ENCODE measurements around the gene MIGA2. TPM values are rescaled to one million over a fixed set of nuclear protein-coding genes. Genes with fewer than 3 reads are reported as not detected.
"Not testable (repeated sequence)": the region's sequence is repeated elsewhere in the genome, so short reads cannot be mapped to it uniquely, and the experiment has no call there.

Gene MIGA2
- total and polyA plus RNA-seq, 5 donors from 2014 or later = 6.3 to 48.5 (median 7.8) TPM

DNA sequence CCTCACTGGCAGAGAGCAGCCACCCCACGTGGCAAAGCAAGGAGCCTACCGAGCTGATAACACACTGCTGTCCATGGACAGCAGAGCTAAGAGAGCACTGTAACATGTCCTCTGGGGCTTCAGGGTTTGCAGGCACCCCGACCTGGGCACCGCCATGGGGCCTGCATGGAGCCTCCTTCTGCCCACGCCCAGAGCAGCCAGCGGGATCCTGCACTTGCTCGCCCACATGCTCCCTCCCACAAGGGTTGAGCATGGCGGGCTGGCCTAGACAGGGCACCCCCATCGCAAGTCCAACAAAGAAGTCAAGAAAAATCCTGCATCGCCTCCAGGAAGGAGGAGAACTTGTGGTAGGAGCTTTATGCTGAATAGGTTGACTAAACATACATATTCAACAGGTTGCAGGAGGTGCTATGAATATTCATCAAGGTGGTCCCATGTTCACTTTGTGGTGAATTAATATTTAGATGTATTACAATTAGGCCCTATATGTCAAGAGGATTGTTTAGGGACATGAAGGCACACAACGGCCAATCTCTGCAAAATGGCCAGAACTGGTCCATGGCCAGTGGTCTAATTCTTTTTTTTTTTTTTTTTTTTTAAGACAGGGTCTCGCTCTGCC is 3.8 kb upstream of the MIGA2 start:
- no peak overlapping the region for H3K27ac Mint-ChIP-seq
- no peaks in the 10 kb centered on the region for H3K36me3 Mint-ChIP-seq
- Histone ChIP-seq H3K27me3 (ENCODE audit: control insufficient read depth, insufficient read depth, low read length) (no peaks in the 10 kb centered on the region), H3K4me3 (ENCODE audit: low read depth, low read length) (no peak overlapping the region), H3K9me3 (ENCODE audit: control insufficient read depth in 2 of 2, low read length in 2 of 2) (no peaks in the 10 kb centered on the region), H3K36me3 (ENCODE audit: control insufficient read depth, insufficient read depth, low read length) (no peaks in the 10 kb centered on the region), H3K4me1 (ENCODE audit: control insufficient read depth, insufficient read depth, low read length, poor library complexity, severe bottlenecking) (peaks cover 19% of the 10 kb centered on the region), H3K27ac (ENCODE audit: insufficient read depth, low read length, poor library complexity, severe bottlenecking) (no peak overlapping the region)
- H3K4me3 Mint-ChIP-seq = no peak overlapping the region
- H3K4me1 Mint-ChIP-seq = peaks cover 4 to 23% (median 18%) of the 10 kb centered on the region in 4 donors
- DNase-seq (no peak), ATAC-seq (ENCODE audit: low read depth in 2 of 2) (no peak)
- H3K27me3 Mint-ChIP-seq = no peaks in the 10 kb centered on the region
- H3K9me3 Mint-ChIP-seq = no peaks in the 10 kb centered on the region

DNA sequence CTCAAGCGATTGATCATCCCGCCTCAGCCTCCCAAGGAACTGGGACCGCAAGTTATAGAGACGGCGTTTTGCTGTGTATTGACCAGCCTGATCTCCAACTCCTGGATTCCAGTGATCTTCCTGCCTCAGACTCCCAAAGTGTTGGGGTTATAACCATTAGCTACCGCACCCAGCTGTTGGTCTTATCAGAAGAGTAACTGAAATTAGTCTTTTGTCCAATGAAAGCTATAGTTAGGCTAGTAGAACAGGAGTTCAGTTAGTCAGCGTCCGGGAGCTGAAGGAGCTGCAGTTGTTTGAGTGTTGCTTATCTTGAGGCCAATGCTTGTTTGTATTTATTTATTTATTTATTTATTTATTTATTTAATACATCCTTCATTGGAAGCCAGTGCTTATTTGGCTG is 3.2 kb upstream of the MIGA2 start:
- no peak overlapping the region for H3K27ac Mint-ChIP-seq
- no peak overlapping the region for H3K4me3 Mint-ChIP-seq
- Histone ChIP-seq H3K4me3 (ENCODE audit: low read depth, low read length) (no peak overlapping the region), H3K27ac (ENCODE audit: insufficient read depth, low read length, poor library complexity, severe bottlenecking) (no peak overlapping the region), H3K27me3 (ENCODE audit: control insufficient read depth, insufficient read depth, low read length) (no peaks in the 10 kb centered on the region), H3K4me1 (ENCODE audit: control insufficient read depth, insufficient read depth, low read length, poor library complexity, severe bottlenecking) (peaks cover 22% of the 10 kb centered on the region), H3K36me3 (ENCODE audit: control insufficient read depth, insufficient read depth, low read length) (no peaks in the 10 kb centered on the region), H3K9me3 (ENCODE audit: control insufficient read depth in 2 of 2, low read length in 2 of 2) (no peaks in the 10 kb centered on the region)
- no peaks in the 10 kb centered on the region for H3K9me3 Mint-ChIP-seq
- DNase-seq (no peak), ATAC-seq (ENCODE audit: low read depth in 2 of 2) (no peak)
- H3K4me1 Mint-ChIP-seq = peaks cover 4 to 29% (median 19%) of the 10 kb centered on the region in 4 donors
- no peaks in the 10 kb centered on the region for H3K27me3 Mint-ChIP-seq
- H3K36me3 Mint-ChIP-seq = no peaks in the 10 kb centered on the region

DNA sequence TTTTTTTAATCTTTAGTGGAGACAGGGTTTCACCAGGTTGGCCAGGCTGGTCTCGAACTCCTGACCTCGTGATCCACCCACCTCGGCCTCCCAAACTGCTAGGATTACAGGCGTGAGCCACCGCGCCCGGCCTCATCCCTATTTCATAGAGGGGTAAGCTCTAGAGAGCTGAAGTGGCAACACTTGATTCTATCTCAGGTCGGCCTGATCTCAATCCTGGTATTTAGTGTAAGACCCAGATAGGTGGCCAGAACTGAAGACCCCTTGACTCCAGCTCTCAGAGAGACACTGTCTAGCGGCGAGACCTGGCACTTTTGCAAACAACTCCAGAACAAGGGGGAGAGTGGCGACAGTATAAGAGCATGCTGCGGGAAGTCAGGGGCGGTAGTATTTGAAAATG is 588 bp upstream of the MIGA2 start:
- H3K27me3 Mint-ChIP-seq; DNase-seq; H3K36me3 ChIP-seq (ENCODE audit: control insufficient read depth, insufficient read depth, low read length); H3K9me3 Mint-ChIP-seq; H3K36me3 Mint-ChIP-seq; H3K9me3 ChIP-seq (ENCODE audit: control insufficient read depth in 2 of 2, low read length in 2 of 2); H3K27me3 ChIP-seq (ENCODE audit: control insufficient read depth, insufficient read depth, low read length); ATAC-seq (ENCODE audit: low read depth in 2 of 2): not testable (repeated sequence)
- Mint-ChIP-seq H3K27ac (peak overlapping the region in 2 of 3 donors; percentile 92 to 93), H3K4me3 (peak overlapping the region; percentile 89 to 100 (median 97)), H3K4me1 (peaks cover 4 to 39% (median 18%) of the 10 kb centered on the region in 4 donors)
- peak overlapping the region; percentile 41 for H3K27ac ChIP-seq (ENCODE audit: insufficient read depth, low read length, poor library complexity, severe bottlenecking)
- H3K4me3 ChIP-seq (ENCODE audit: low read depth, low read length) = peak overlapping the region; percentile 66
- peaks cover 22% of the 10 kb centered on the region for H3K4me1 ChIP-seq (ENCODE audit: control insufficient read depth, insufficient read depth, low read length, poor library complexity, severe bottlenecking)

DNA sequence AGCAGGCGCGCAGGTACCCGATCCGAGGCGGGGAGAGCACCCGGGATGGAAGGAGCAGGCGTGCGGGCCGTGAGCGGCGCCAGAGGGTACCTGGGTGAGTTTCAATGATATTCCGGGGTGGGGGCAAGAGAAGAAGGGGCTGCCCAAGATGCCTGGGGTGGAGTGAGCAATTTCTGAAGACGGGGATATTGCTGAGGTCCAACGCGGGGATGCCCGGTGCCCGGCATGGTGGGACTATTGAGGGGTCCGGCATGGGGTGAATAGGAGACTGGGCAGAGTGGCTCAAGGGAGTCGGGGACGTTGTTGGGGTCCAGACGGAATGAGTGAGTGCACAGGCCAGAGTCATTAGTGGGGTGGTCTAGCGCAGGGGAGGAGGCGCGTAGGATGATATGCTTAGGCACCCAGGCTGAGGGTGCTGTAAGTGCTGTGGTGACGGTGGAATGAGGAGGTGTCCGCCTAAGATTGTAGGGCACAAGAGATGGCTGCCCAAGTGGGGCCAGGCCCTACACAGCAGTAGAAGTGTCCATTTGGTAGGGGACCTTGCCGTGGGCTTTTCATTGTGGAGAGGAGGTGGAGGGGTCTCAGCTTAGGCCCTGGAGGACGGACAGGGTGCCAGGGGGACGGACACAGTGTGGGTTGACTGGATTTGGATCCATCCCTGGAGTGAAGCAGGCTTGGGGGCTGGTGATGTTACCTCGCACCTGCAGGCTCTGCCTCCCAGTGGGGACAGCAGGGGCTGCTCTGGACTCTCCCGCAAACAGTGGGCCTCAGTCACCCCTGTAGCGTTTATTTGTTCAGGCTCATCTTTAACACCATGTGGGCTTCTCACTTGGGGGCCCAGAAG is 719 bp downstream of the MIGA2 start:
- peak overlapping the region; percentile 52 for H3K4me3 ChIP-seq (ENCODE audit: low read depth, low read length)
- Mint-ChIP-seq H3K4me3 (peak overlapping the region; percentile 89 to 100 (median 97)), H3K27ac (peak overlapping the region; percentile 91 to 93 (median 92))

DNA sequence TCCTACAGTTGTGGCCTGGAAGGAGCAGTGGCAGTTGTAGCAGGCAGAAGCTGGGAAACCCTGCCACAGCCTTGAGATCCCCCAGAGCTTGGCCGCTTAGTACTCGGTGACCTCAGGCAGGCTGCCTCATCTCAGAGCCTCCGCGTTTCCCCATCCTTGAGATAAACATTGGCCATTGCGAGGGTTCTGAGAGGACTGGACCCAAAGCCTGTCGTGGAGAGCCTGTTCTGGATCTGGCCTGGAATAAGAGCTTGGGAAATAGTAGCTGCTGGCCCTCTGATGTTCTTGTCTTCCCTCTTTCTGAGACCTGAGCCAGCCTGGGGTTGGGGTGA is 1.3 kb downstream of the MIGA2 start:
- Histone ChIP-seq H3K27ac (ENCODE audit: insufficient read depth, low read length, poor library complexity, severe bottlenecking) (no peak overlapping the region), H3K9me3 (ENCODE audit: control insufficient read depth in 2 of 2, low read length in 2 of 2) (no peaks in the 10 kb centered on the region), H3K4me1 (ENCODE audit: control insufficient read depth, insufficient read depth, low read length, poor library complexity, severe bottlenecking) (peaks cover 22% of the 10 kb centered on the region), H3K27me3 (ENCODE audit: control insufficient read depth, insufficient read depth, low read length) (no peaks in the 10 kb centered on the region), H3K4me3 (ENCODE audit: low read depth, low read length) (peak overlapping the region; percentile 52), H3K36me3 (ENCODE audit: control insufficient read depth, insufficient read depth, low read length) (peaks cover 18% of the 10 kb centered on the region)
- no peak for DNase-seq
- no peaks in the 10 kb centered on the region for H3K9me3 Mint-ChIP-seq
- peaks cover 5% of the 10 kb centered on the region for H3K36me3 Mint-ChIP-seq
- H3K4me1 Mint-ChIP-seq = peaks cover 4 to 39% (median 18%) of the 10 kb centered on the region in 4 donors
- H3K27me3 Mint-ChIP-seq = no peaks in the 10 kb centered on the region
- no peak overlapping the region for H3K27ac Mint-ChIP-seq
- H3K4me3 Mint-ChIP-seq = peak overlapping the region in 3 of 4 donors; percentile 89 to 99 (median 95)
- ATAC-seq (ENCODE audit: low read depth in 2 of 2) = no peak

More for the DNA sequence above, 719 bp downstream of the MIGA2 start:
- H3K4me1 ChIP-seq (ENCODE audit: control insufficient read depth, insufficient read depth, low read length, poor library complexity, severe bottlenecking) = peaks cover 22% of the 10 kb centered on the region
- H3K9me3 ChIP-seq (ENCODE audit: control insufficient read depth in 2 of 2, low read length in 2 of 2) = no peaks in the 10 kb centered on the region
- H3K36me3 Mint-ChIP-seq = no peaks in the 10 kb centered on the region
- no peaks in the 10 kb centered on the region for H3K27me3 ChIP-seq (ENCODE audit: control insufficient read depth, insufficient read depth, low read length)
- H3K4me1 Mint-ChIP-seq = peaks cover 4 to 39% (median 18%) of the 10 kb centered on the region in 4 donors
- DNase-seq = no peak
- no peak for ATAC-seq (ENCODE audit: low read depth in 2 of 2)
- no peaks in the 10 kb centered on the region for H3K9me3 Mint-ChIP-seq
- no peaks in the 10 kb centered on the region for H3K27me3 Mint-ChIP-seq
- H3K27ac ChIP-seq (ENCODE audit: insufficient read depth, low read length, poor library complexity, severe bottlenecking) = peak overlapping the region; percentile 60
- H3K36me3 ChIP-seq (ENCODE audit: control insufficient read depth, insufficient read depth, low read length) = peaks cover 12% of the 10 kb centered on the region

DNA sequence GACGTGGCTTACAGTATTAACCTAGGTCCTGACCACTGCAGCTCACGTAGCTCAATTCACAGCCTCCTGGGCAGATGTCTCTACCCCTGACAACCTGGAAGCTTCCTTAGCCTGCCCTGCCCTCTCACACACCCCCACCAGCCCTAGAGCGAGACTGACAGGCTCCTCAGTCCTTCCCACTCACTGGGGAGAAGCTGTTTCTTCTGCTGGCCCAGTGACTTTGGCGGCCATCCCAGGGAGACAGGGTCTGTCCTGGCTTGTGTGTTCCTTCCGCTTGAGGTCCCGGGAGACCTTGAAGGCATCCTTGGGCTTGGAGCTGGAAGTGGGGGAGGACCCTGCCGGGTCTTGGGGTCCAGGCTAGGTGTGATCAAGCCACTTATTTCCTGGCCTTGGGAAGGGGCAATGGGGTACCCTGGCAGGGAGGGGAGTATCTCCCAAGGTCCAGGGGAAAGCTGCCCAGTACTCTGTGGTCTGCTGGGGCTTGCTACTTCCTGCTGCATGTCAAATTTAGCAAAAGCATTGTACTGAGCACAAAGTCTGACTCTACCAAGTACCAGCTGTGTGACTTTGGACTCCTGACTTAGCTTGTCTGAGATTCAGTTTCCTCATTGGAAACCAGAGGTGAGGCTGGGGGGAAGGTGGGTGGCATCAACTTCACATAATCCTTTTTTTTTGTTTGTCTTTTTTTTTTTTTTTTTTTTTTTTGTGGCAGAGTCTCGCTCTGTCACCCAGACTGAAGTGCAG is 1.9 kb downstream of the MIGA2 start:
- Histone ChIP-seq H3K36me3 (ENCODE audit: control insufficient read depth, insufficient read depth, low read length) (peaks cover 21% of the 10 kb centered on the region), H3K4me3 (ENCODE audit: low read depth, low read length) (no peak overlapping the region), H3K27me3 (ENCODE audit: control insufficient read depth, insufficient read depth, low read length) (no peaks in the 10 kb centered on the region), H3K9me3 (ENCODE audit: control insufficient read depth in 2 of 2, low read length in 2 of 2) (no peaks in the 10 kb centered on the region), H3K27ac (ENCODE audit: insufficient read depth, low read length, poor library complexity, severe bottlenecking) (no peak overlapping the region), H3K4me1 (ENCODE audit: control insufficient read depth, insufficient read depth, low read length, poor library complexity, severe bottlenecking) (peaks cover 22% of the 10 kb centered on the region)
- H3K4me1 Mint-ChIP-seq = peaks cover 4 to 39% (median 18%) of the 10 kb centered on the region in 4 donors
- DNase-seq (no peak), ATAC-seq (ENCODE audit: low read depth in 2 of 2) (no peak)
- H3K9me3 Mint-ChIP-seq = no peaks in the 10 kb centered on the region
- H3K36me3 Mint-ChIP-seq = peaks cover 5% of the 10 kb centered on the region
- peak overlapping the region in 1 of 3 donors; percentile 55 for H3K27ac Mint-ChIP-seq
- H3K27me3 Mint-ChIP-seq = no peaks in the 10 kb centered on the region
- H3K4me3 Mint-ChIP-seq = peak overlapping the region; percentile 72 to 99 (median 92)

DNA sequence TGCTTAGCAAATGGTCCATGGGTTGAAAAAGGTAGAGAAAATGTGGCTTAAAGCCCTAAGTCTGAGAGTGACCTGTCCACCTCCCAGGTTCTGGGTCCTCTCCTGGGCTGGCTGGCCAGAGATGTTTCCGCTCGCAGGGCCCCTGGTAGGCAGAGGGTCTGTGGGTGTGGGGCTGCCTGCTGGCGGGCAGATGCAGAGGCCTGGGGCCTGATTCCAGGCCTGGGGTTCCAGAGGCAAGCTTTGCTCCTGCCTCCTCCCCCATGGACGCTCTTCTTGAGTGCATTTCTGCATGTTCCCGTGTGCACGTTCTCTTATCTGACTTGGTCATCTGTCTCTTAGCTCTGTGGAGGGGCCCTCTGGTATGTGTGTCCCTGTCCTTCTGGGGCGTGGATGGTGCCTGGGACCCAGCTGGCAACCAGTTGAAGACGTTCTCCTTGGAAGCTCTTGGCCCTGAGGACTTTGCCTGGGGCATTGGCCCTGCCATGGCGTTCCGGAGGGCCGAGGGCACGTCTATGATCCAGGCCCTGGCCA is 3.8 kb downstream of the MIGA2 start:
- H3K27me3 Mint-ChIP-seq = no peaks in the 10 kb centered on the region
- peaks cover 22% of the 10 kb centered on the region for H3K4me1 ChIP-seq (ENCODE audit: control insufficient read depth, insufficient read depth, low read length, poor library complexity, severe bottlenecking)
- peak overlapping the region in 2 of 4 donors; percentile 38 to 75 for H3K4me3 Mint-ChIP-seq
- peaks cover 9% of the 10 kb centered on the region for H3K36me3 Mint-ChIP-seq
- H3K27me3 ChIP-seq (ENCODE audit: control insufficient read depth, insufficient read depth, low read length) = no peaks in the 10 kb centered on the region
- no peak overlapping the region for H3K4me3 ChIP-seq (ENCODE audit: low read depth, low read length)
- no peak overlapping the region for H3K27ac ChIP-seq (ENCODE audit: insufficient read depth, low read length, poor library complexity, severe bottlenecking)
- peaks cover 8 to 39% (median 18%) of the 10 kb centered on the region in 4 donors for H3K4me1 Mint-ChIP-seq
- peaks cover 25% of the 10 kb centered on the region for H3K36me3 ChIP-seq (ENCODE audit: control insufficient read depth, insufficient read depth, low read length)
- H3K9me3 ChIP-seq (ENCODE audit: control insufficient read depth in 2 of 2, low read length in 2 of 2) = no peaks in the 10 kb centered on the region
- no peak for DNase-seq
- ATAC-seq (ENCODE audit: low read depth in 2 of 2) = no peak
- peak overlapping the region in 2 of 3 donors; percentile 25 to 73 for H3K27ac Mint-ChIP-seq
- H3K9me3 Mint-ChIP-seq = no peaks in the 10 kb centered on the region

Data from CD4-positive, CD25-positive, alpha-beta regulatory T cell (primary cell).